ENCODE data around the gene NAT9.

DNA sequence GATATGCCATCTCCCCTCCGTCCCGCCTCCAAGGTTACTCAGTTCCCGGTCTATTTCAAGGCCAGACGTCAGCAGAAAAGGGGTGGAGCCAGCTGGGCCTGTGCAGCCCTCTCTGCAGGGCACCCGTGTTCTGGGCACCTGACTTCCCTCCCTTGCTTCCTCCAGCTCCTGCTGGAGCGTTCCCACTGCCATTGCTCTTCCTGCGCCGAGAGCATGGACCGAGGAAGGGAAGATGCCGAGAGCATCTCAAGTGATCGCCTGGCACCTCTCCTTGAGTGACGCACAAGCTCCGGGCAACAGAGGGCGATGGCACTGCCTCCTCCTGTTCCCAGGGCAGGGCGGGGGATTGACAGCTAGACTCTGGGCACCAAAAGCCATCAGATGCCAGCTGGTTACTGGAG is 29.4 kb upstream of the NAT9 start:
- TF ChIP-seq, protein P1, sequence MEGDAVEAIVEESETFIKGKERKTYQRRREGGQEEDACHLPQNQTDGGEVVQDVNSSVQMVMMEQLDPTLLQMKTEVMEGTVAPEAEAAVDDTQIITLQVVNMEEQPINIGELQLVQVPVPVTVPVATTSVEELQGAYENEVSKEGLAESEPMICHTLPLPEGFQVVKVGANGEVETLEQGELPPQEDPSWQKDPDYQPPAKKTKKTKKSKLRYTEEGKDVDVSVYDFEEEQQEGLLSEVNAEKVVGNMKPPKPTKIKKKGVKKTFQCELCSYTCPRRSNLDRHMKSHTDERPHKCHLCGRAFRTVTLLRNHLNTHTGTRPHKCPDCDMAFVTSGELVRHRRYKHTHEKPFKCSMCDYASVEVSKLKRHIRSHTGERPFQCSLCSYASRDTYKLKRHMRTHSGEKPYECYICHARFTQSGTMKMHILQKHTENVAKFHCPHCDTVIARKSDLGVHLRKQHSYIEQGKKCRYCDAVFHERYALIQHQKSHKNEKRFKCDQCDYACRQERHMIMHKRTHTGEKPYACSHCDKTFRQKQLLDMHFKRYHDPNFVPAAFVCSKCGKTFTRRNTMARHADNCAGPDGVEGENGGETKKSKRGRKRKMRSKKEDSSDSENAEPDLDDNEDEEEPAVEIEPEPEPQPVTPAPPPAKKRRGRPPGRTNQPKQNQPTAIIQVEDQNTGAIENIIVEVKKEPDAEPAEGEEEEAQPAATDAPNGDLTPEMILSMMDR (IDR thresholded peaks at IDR 0.05; ENCODE audit: low read depth, low read length), result no peak
- TF ChIP-seq, protein P2, sequence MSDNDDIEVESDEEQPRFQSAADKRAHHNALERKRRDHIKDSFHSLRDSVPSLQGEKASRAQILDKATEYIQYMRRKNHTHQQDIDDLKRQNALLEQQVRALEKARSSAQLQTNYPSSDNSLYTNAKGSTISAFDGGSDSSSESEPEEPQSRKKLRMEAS (IDR thresholded peaks at IDR 0.05; ENCODE audit: low read depth, low read length), result no peak
- TF ChIP-seq POLR2A (IDR thresholded peaks at IDR 0.05; ENCODE audit: extremely low read depth, insufficient read length), result no peak
- no peak for TF ChIP-seq MYC (IDR thresholded peaks at IDR 0.05; ENCODE audit: low read depth, low read length)

Data from NB4 (cell line).